A549 (cell line): ENCODE data around the gene HSPB1. TPM values are rescaled to one million over a fixed set of nuclear protein-coding genes. Genes with fewer than 3 reads are reported as not detected.

Experiments used
- ATAC-seq, 2 experiments: fragments of 200-7000 bp in 1 of 2; fragments of >200 bp in 1 of 2; cut with Nextera tagmentation in 1 of 2; cut with Tn5 transposase in 1 of 2; 3 replicates each; pipeline versions ENCODE4 v1.8.0 to v1.9.1; 2018 to 2020; ENCODE audit warnings: mild to moderate bottlenecking in 1 of 2, moderate library complexity in 1 of 2
- CTCF ChIA-PET: fragments of 300-600 bp; sonication (Branson Sonifier 250); formaldehyde crosslinking; extraction: SDS; loops from one replicate; lab custom pipeline; 2021; ENCODE audit warnings: antibody characterized with exemption, inconsistent platforms; lab: Yijun Ruan, JAX
- POLR2A ChIA-PET: fragments of 350-600 bp; formaldehyde crosslinking; extraction: SDS; loops from one replicate; lab custom pipeline; 2021; ENCODE audit warnings: antibody characterized with exemption, inconsistent platforms; lab: Yijun Ruan, JAX
- DNase-seq, 2 experiments: peaks; one replicate each; pipeline versions ENCODE4 v3.0.0 to v3.0.0-alpha.2; 2011 to 2016; ENCODE audit warnings: low read depth in 1 of 2, low spot score in 1 of 2
- FAIRE-seq: peaks from 2 replicates; lab custom pipeline; 2011; peaks lifted over from hg19 to GRCh38; lab: Jason Lieb, UNC
- H3K27ac ChIP-seq, 2 experiments: fragments of >200 bp; sonication (Bioruptor Twin); formaldehyde crosslinking; 3 replicates each; pipeline ENCODE4 v1.5.1; 2016 to 2017
- H3K4me1 ChIP-seq: fragments of >200 bp; sonication (Bioruptor Twin); formaldehyde crosslinking; 3 replicates; pipeline ENCODE4 v1.6.1; 2016
- H3K4me2 ChIP-seq: fragments of >200 bp; sonication (Bioruptor Twin); formaldehyde crosslinking; 3 replicates; pipeline ENCODE4 v1.6.1; 2016
- H3K4me3 ChIP-seq: fragments of >200 bp; sonication (Bioruptor Twin); formaldehyde crosslinking; 3 replicates; pipeline ENCODE4 v1.5.1; 2016
- H3K9me3 ChIP-seq: fragments of >200 bp; sonication (Bioruptor Twin); formaldehyde crosslinking; 3 replicates; pipeline ENCODE4 v1.6.1; 2016
- BHLHE40 ChIP-seq: IDR thresholded peaks from 2 replicates; pipeline ENCODE4 v1.6.1; 2012; ENCODE audit warnings: low read depth, low read length, inconsistent platforms
- CEBPB ChIP-seq, 2 experiments: fragments of >200 bp in 1 of 2; sonication (Bioruptor Twin) in 1 of 2; formaldehyde crosslinking in 1 of 2; IDR thresholded peaks; 2 replicates each; pipeline ENCODE4 v1.6.1; 2012 to 2016
- EHF ChIP-seq: fragments of 250-450 bp; sonication (Bioruptor Pico); IDR thresholded peaks from 2 replicates; pipeline ENCODE4 v1.5.0; 2020; ENCODE audit warnings: mild to moderate bottlenecking
- EP300 ChIP-seq, 2 experiments: fragments of >200 bp; sonication (Bioruptor Twin); formaldehyde crosslinking; IDR thresholded peaks; 2 replicates in 1 of 2; 3 replicates in 1 of 2; pipeline ENCODE4 v1.6.1; 2016 to 2017
- ESRRA ChIP-seq: fragments of 150-350 bp; IDR thresholded peaks from 2 replicates; pipeline ENCODE4 v1.6.1; 2014; ENCODE audit warnings: mild to moderate bottlenecking, low read length, borderline replicate concordance
- FOSB ChIP-seq: fragments of 250-450 bp; sonication (Bioruptor Pico); IDR thresholded peaks from 2 replicates; pipeline ENCODE4 v1.5.0; 2020; ENCODE audit warnings: mild to moderate bottlenecking, moderate library complexity
- KDM5A ChIP-seq: fragments of 200-600 bp; sonication (generic); IDR thresholded peaks from 2 replicates; pipeline ENCODE4 v1.6.1; 2016; ENCODE audit warnings: antibody characterized with exemption, mild to moderate bottlenecking
- MYC ChIP-seq: IDR thresholded peaks from 2 replicates; pipeline ENCODE4 v1.6.1; 2012; ENCODE audit warnings: mild to moderate bottlenecking, inconsistent platforms, low read length, improper control_type of control experiment, borderline replicate concordance
- NFE2L2 ChIP-seq: fragments of 150-350 bp; conservative IDR thresholded peaks from 2 replicates; pipeline ENCODE4 v1.6.1; 2014; ENCODE audit warnings: low read length
- NPAS2 ChIP-seq: fragments of 250-450 bp; sonication (Bioruptor Pico); IDR thresholded peaks from 2 replicates; pipeline ENCODE4 v1.8.0; 2022; ENCODE audit warnings: mild to moderate bottlenecking, moderate library complexity, borderline replicate concordance
- POLR2AphosphoS2 ChIP-seq: conservative IDR thresholded peaks from 2 replicates; pipeline ENCODE4 v1.6.1; 2012; ENCODE audit warnings: low read length, improper control_type of control experiment, inconsistent platforms
- RAD21 ChIP-seq, 2 experiments: fragments of >200 bp in 1 of 2; sonication (Bioruptor Twin) in 1 of 2; formaldehyde crosslinking in 1 of 2; IDR thresholded peaks in 1 of 2; conservative IDR thresholded peaks in 1 of 2; 2 replicates in 1 of 2; 3 replicates in 1 of 2; pipeline ENCODE4 v1.6.1; 2012 to 2018; ENCODE audit warnings: inconsistent platforms in 1 of 2
- RCOR1 ChIP-seq: fragments of 150-350 bp; IDR thresholded peaks from 2 replicates; pipeline ENCODE4 v1.6.1; 2014; ENCODE audit warnings: antibody characterized with exemption, low read length, low read depth
- SMC3 ChIP-seq: fragments of >200 bp; sonication (Bioruptor Twin); formaldehyde crosslinking; IDR thresholded peaks from 3 replicates; pipeline ENCODE4 v1.6.1; 2018; ENCODE audit warnings: inconsistent platforms
- SREBF2 ChIP-seq: fragments of 450-650 bp; IDR thresholded peaks from 2 replicates; pipeline ENCODE4 v1.6.1; 2014; ENCODE audit warnings: mild to moderate bottlenecking, moderate library complexity
- ZC3H11A ChIP-seq: fragments of 450-650 bp; IDR thresholded peaks from 2 replicates; pipeline ENCODE4 v1.6.1; 2014; ENCODE audit warnings: antibody characterized with exemption, mild to moderate bottlenecking
- ZSCAN20 ChIP-seq: fragments of 250-450 bp; sonication (Bioruptor Pico); IDR thresholded peaks from 2 replicates; pipeline ENCODE4 v1.8.0; 2022; ENCODE audit warnings: mild to moderate bottlenecking, moderate library complexity
- whole genome bisulfite sequencing: methylation state at CpG from one replicate; pipeline ENCODE4 v1.1.6; 2017; ENCODE audit errors: missing lambda C conversion rate; 5-methylcytosine and 5-hydroxymethylcytosine counted together
- polyA plus RNA-seq, 4 experiments: library from polyadenylated mRNA; depleted of rRNA in 3 of 4; stranded (reverse); fragments of >200 nt; fragmentation: RNase III in 1 of 4; extraction: RNeasy Plus Mini Kit Qiagen cat#74134 plus additional on column Dnase treatment in 1 of 4; gene quantifications; 2 replicates in 3 of 4; 3 replicates in 1 of 4; pipeline ENCODE4 v1.2.3, GENCODE V29; 2011 to 2017
- TF ChIP-seq, protein P1 (sequence below): fragments of 150-350 bp; IDR thresholded peaks from 2 replicates; pipeline ENCODE4 v1.6.1; 2014; ENCODE audit warnings: low read depth, mild to moderate bottlenecking, low read length
- TF ChIP-seq, protein P2 (sequence below): fragments of 250-450 bp; sonication (Bioruptor Pico); IDR thresholded peaks from 2 replicates; pipeline ENCODE4 v1.5.0; 2020; ENCODE audit warnings: low read depth, mild to moderate bottlenecking, moderate library complexity
- TF ChIP-seq, protein P3 (sequence below): IDR thresholded peaks from 2 replicates; pipeline ENCODE4 v1.6.1; 2012; ENCODE audit warnings: low read depth, borderline replicate concordance
- TF ChIP-seq, protein P4 (sequence below): fragments of 450-650 bp; IDR thresholded peaks from 2 replicates; pipeline ENCODE4 v1.6.1; 2014; ENCODE audit warnings: antibody characterized with exemption
- TF ChIP-seq, protein P5 (sequence below): fragments of >200 bp; sonication (Bioruptor Twin); formaldehyde crosslinking; IDR thresholded peaks from 3 replicates; pipeline ENCODE4 v1.5.1; 2016

HSPB1 gene
- polyA plus RNA-seq, 2 of the 4 experiments (the other 2 are of a cell fraction): 209 to 620 TPM

DNA sequence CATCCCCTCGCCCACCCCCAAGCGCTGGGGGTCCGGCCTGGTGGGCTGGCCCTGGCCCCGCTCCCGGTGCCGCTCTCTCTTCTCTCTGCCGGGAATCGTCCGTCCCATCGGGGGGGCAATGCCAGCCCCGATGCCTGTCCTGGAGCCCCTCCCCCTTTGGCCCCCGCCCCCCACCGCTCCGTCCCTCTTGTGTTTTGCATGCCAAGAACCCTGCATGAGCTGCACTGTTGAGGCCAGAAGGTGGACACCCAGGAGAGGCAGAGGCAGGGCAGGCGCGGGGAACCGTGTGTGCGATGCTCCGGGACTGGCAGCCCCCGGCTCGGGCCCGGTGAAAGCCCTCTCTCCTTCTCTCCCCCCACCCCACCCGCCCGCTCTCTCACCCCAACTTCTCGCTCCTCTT, 22.1 kb upstream of the HSPB1 start:
- H3K9me3 ChIP-seq: no peaks in the 10 kb centered on the region
- peaks cover 12% of the 10 kb centered on the region for H3K4me1 ChIP-seq
- CTCF ChIA-PET: interaction anchor here (32.9 kb wide), 1 partner anchor 32 kb away, joined by 764 read pairs; the partner anchor contains the start of gene HSPB1
- no peak overlapping the region for H3K4me2 ChIP-seq
- 90% methylated on average over 9 of the region's 25 CpGs for WGBS
- POLR2A ChIA-PET: interaction anchor here (0.5 kb wide), 1 partner anchor 51 kb away, joined by 4 read pairs; no protein-coding TSS in a partner anchor
- H3K27ac ChIP-seq: no peak overlapping the region
- H3K4me3 ChIP-seq: no peak overlapping the region
- FAIRE-seq: no peak
- peak in 1 of 2 experiments; percentile 22; a peak in 1 of 6 replicates for ATAC-seq
- DNase-seq: no peak
- no peak for TF ChIP-seq SMC3
- no peak for TF ChIP-seq RAD21 (conservative IDR thresholded peaks at IDR 0.05 in 1 of 2, IDR thresholded peaks at IDR 0.05 in 1 of 2)
- no peak for TF ChIP-seq RCOR1
- TF ChIP-seq, protein P1, sequence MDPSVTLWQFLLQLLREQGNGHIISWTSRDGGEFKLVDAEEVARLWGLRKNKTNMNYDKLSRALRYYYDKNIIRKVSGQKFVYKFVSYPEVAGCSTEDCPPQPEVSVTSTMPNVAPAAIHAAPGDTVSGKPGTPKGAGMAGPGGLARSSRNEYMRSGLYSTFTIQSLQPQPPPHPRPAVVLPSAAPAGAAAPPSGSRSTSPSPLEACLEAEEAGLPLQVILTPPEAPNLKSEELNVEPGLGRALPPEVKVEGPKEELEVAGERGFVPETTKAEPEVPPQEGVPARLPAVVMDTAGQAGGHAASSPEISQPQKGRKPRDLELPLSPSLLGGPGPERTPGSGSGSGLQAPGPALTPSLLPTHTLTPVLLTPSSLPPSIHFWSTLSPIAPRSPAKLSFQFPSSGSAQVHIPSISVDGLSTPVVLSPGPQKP: no peak
- TF ChIP-seq ZSCAN20: no peak
- no peak for TF ChIP-seq ESRRA
- TF ChIP-seq EP300 (IDR thresholded peaks at IDR 0.05): no peak
- no peak for TF ChIP-seq KDM5A
- TF ChIP-seq FOSB (CRISPR knock-in tag): no peak
- TF ChIP-seq, protein P2, sequence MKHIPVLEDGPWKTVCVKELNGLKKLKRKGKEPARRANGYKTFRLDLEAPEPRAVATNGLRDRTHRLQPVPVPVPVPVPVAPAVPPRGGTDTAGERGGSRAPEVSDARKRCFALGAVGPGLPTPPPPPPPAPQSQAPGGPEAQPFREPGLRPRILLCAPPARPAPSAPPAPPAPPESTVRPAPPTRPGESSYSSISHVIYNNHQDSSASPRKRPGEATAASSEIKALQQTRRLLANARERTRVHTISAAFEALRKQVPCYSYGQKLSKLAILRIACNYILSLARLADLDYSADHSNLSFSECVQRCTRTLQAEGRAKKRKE (CRISPR knock-in tag): no peak
- TF ChIP-seq, protein P3, sequence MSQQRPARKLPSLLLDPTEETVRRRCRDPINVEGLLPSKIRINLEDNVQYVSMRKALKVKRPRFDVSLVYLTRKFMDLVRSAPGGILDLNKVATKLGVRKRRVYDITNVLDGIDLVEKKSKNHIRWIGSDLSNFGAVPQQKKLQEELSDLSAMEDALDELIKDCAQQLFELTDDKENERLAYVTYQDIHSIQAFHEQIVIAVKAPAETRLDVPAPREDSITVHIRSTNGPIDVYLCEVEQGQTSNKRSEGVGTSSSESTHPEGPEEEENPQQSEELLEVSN: no peak
- no peak for TF ChIP-seq SREBF2

DNA sequence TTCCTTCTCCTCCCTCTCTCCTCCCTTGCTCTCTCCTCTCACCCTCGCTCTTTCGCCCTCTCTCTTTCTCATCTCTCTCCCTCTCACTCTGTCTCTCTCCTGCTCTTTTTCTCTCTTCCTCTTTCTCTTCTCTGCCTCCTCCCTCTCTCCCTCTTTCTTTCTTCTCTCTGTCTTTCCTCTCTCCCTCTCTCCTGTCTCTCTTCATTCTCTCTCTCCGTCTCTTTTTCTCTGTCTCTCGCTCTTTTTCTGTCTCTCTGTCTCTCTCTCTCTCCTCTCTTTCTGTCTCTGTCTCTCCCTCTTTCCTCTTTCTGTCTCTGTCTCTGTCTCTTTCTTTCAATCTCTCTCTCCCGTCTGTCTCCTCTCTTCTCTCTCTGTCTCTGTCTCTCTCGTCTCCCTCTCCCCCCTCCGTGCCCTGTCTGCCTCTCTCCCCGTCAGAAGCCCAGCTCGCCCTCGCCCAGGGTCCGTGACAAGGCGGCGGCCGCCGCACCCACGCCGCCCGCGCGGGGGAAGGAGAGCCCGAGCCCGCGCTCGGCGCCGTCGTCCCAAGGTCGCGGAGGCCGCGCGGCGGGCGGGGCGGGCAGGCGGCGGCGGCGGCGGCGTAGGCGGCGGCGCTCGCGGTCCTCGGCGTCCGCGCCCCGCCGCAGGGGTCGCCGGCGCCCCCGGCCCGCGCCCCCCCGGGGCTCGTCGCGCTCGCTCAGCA, 21.3 kb upstream of the HSPB1 start:
- DNase-seq: no peak
- 49% methylated on average over 9 of the region's 63 CpGs for WGBS
- no peak for TF ChIP-seq CEBPB (IDR thresholded peaks at IDR 0.05)
- no peak for TF ChIP-seq SREBF2
- TF ChIP-seq NFE2L2: no peak
- no peak for TF ChIP-seq SMC3
- TF ChIP-seq, protein P4, sequence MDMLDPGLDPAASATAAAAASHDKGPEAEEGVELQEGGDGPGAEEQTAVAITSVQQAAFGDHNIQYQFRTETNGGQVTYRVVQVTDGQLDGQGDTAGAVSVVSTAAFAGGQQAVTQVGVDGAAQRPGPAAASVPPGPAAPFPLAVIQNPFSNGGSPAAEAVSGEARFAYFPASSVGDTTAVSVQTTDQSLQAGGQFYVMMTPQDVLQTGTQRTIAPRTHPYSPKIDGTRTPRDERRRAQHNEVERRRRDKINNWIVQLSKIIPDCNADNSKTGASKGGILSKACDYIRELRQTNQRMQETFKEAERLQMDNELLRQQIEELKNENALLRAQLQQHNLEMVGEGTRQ: no peak
- no peak for TF ChIP-seq EHF
- TF ChIP-seq ZC3H11A: no peak
- no peak for TF ChIP-seq EP300 (IDR thresholded peaks at IDR 0.05)
- no peak for TF ChIP-seq BHLHE40
- TF ChIP-seq, protein P5, sequence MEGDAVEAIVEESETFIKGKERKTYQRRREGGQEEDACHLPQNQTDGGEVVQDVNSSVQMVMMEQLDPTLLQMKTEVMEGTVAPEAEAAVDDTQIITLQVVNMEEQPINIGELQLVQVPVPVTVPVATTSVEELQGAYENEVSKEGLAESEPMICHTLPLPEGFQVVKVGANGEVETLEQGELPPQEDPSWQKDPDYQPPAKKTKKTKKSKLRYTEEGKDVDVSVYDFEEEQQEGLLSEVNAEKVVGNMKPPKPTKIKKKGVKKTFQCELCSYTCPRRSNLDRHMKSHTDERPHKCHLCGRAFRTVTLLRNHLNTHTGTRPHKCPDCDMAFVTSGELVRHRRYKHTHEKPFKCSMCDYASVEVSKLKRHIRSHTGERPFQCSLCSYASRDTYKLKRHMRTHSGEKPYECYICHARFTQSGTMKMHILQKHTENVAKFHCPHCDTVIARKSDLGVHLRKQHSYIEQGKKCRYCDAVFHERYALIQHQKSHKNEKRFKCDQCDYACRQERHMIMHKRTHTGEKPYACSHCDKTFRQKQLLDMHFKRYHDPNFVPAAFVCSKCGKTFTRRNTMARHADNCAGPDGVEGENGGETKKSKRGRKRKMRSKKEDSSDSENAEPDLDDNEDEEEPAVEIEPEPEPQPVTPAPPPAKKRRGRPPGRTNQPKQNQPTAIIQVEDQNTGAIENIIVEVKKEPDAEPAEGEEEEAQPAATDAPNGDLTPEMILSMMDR: no peak
- TF ChIP-seq MYC: no peak
- no peak for TF ChIP-seq KDM5A
- TF ChIP-seq POLR2AphosphoS2: no peak
- TF ChIP-seq NPAS2: no peak
- Histone ChIP-seq H3K9me3 (no peaks in the 10 kb centered on the region), H3K4me1 (peaks cover 19% of the 10 kb centered on the region), H3K27ac (peak overlapping the region; percentile 84), H3K4me3 (peak overlapping the region; percentile 78), H3K4me2 (peak overlapping the region; percentile 99)
- peak in 1 of 2 experiments; percentile 10; a peak in 1 of 6 replicates for ATAC-seq
- POLR2A ChIA-PET: interaction anchor here (0.5 to 1.8 kb wide), 4 partner anchors 10 to 115 kb away, joined by 4 to 9 read pairs (median 6); no protein-coding TSS in a partner anchor
- CTCF ChIA-PET: interaction anchor here (1.5 to 32.9 kb wide), 5 partner anchors 10 to 103 kb away, joined by 4 to 764 read pairs (median 25); partner anchors contain the start of gene HSPB1
- FAIRE-seq: no peak
